ENCODE results near the gene ABCA2. TPM values are rescaled to one million over a fixed set of nuclear protein-coding genes. Genes with fewer than 3 reads are reported as not detected.
"Not testable (repeated sequence)": the region's sequence is repeated elsewhere in the genome, so short reads cannot be mapped to it uniquely, and the experiment has no call there.

The ABCA2 gene
- polyA plus RNA-seq, 4 donors, result 36.4 to 60.9 (median 55.4) TPM

GRCh38 chr9:137016436-137016835, 11.6 kb downstream of the ABCA2 start:
- DNase-seq (ENCODE audit: low read depth in 4 of 4, low spot score in 2 of 4), result no peak

DNA sequence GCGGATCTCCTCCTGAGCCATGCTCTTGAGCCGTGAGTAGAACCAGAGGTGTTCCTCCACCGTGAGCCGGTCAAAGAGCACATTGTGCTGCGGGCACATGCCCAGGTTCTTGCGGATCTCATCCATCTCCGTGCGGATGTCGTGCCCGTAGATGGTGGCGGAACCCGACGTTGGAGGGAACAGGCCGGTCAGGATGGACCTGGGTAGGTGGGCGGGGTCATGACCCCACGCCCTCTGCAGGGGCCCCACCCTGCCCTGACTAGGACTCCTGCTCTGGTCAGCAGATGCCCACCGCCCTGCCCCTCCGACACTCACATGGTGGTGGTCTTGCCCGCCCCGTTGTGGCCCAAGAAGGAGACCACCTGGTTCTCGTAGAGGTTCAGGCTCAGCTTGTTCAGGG, 12.1 kb downstream of the ABCA2 start:
- no peak for DNase-seq (ENCODE audit: low read depth in 4 of 4, low spot score in 2 of 4)

DNA sequence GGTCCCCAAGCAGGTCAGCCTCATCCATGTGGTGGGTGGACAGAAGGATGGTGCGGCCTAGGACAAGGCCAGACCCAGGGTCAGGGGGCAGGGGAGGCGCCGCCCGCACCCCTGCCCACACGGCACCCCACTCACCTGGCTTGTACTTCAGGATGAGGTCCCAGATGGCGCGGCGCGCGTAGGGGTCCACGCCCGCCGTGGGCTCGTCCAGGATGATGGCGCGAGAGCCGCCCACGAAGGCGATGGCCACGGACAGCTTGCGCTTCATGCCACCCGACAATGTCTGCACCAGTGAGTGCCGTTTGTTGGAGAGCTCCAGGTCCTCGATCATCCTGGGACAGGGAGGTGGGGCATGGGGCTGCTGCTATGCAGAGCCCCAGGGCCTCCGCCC, 12.5 kb downstream of the ABCA2 start:
- DNase-seq (ENCODE audit: low read depth in 4 of 4, low spot score in 2 of 4), result no peak

- no peak for DNase-seq (ENCODE audit: low read depth in 4 of 4, low spot score in 2 of 4)
These were observed 13.1 kb downstream of the ABCA2 start for GRCh38 chr9:137014776-137015539.

DNA sequence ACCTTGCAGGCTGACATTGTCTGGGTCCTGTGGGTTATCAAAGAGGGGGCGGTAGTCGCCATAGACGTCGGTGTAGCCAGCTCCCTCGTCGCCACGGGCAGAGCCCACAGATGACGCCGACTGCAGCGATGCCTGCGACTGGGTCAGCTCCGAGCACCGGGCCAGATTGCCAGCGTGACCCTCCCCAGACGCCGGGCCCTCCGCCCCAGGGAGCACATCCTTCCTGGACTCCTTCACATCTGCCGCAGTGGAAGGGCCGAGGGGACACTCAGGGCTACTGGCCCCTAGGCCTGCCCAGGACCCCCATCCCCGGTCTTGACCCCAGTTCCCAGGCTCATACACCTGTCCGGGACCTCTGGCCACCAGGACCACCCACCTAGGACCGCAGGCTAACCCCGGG, 13.9 kb downstream of the ABCA2 start:
- DNase-seq (ENCODE audit: low read depth in 4 of 4, low spot score in 2 of 4), result no peak

DNA sequence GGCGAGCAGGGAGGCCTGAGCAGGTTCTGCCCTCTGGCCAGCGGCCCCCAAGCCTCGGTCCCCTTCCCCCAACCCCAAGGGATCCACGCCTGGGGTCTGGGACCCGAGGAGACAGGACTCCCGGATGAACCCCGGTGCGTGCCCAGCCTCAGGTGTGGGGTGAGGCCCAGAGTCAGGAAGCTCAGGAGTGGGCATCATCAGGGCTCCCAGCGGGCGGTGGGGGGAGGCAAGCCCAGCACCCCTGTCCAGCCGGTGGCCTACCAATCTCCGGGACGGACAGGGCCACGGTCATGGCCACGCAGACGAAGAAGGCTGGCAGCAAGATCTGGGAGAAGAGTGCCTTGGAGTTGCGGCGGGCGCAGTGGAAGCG, 14.5 kb downstream of the ABCA2 start:
- no peak for DNase-seq (ENCODE audit: low read depth in 4 of 4, low spot score in 2 of 4)

GRCh38 chr9:137012694-137013570, 15.1 kb downstream of the ABCA2 start:
- DNase-seq (ENCODE audit: low read depth in 4 of 4, low spot score in 2 of 4), result no peak

DNA sequence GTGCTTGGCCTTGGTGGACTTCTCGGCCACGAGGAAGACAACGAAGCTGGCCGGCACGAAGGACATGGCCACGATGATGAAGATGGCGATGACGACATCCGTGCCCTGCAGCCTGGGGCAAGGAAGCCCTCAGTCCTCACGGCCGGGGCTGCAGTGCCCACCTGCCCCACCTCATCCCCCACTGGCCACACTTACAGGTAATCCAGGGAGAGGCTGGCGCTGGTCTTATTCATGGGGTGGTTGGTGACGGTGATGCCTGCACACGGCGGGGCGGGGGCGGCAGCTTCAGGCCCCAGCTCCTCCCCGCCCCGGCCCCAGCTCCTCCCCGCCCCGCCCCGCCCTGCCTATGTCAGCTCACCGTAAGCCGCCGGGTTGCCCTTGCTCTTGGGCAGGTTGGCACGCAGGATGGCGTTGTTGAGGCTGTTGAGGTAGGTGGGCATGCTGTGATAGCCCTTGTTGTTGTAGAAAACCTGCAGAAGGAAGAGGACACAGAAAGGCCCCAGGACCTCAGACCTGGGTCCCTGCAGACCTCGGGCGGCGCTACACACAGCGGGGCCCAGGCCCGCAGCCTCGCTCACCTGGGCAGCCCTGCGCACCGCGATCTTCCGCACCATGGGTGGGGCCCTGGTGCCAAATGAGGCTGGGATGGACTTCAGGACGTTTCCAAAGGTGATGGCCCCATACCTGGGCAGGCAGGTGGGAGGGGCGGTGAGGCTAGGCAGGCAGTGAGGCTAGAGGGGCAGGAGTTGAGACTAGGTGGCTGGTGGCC, 15.9 kb downstream of the ABCA2 start:
- DNase-seq (ENCODE audit: low read depth in 4 of 4, low spot score in 2 of 4), result no peak

DNA sequence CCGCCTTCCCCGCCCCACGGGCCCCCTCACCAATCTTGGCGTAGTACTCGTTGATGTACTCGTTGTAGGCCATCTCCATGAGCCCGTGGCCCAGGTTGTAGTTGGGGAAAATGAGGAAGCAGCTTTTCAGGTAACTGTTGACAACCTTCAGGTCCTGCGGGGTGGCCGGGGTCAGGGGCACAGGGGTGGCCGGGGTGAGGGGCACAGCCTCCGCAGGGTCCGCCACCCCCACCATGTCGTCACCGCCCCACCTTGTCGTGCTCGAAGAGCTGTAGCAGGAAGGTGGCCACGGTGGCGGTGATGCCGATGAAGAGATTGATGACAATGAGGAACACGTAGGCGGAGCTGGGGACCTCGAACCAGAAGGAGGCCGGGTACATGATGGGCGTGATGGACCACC, 16.9 kb downstream of the ABCA2 start:
- DNase-seq (ENCODE audit: low read depth in 4 of 4, low spot score in 2 of 4), result no peak

GRCh38 chr9:137009938-137010732, 17.9 kb downstream of the ABCA2 start:
- DNase-seq (ENCODE audit: low read depth in 4 of 4, low spot score in 2 of 4), result no peak

- DNase-seq (ENCODE audit: low read depth in 4 of 4, low spot score in 2 of 4), result no peak
These were observed 18.8 kb downstream of the ABCA2 start for GRCh38 chr9:137009217-137009616.

DNA sequence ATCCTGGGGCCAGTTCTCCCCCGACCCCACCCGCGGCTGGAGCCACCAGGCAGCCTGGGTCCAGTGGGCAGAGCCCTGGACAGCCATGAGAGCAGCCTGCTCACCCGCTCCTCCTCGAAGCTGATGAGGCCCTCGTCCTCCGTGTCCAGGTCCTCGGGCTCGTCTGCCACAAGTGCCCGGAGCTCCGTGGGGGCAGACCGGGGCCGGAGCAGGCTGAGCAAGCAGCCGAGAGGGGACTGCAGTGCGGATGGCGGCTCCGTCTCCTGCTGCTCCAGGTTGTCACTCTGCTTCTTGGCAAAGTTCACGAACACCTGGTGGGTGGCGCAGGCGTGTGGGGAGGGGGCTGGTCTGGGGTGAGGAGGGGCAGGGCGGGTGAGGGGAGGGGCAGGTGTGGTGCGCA, 19.7 kb downstream of the ABCA2 start:
- DNase-seq (ENCODE audit: low read depth in 4 of 4, low spot score in 2 of 4), result no peak

GRCh38 chr9:137007816-137008270, 20.2 kb downstream of the ABCA2 start:
- DNase-seq (ENCODE audit: low read depth in 4 of 4, low spot score in 2 of 4), result no peak

DNA sequence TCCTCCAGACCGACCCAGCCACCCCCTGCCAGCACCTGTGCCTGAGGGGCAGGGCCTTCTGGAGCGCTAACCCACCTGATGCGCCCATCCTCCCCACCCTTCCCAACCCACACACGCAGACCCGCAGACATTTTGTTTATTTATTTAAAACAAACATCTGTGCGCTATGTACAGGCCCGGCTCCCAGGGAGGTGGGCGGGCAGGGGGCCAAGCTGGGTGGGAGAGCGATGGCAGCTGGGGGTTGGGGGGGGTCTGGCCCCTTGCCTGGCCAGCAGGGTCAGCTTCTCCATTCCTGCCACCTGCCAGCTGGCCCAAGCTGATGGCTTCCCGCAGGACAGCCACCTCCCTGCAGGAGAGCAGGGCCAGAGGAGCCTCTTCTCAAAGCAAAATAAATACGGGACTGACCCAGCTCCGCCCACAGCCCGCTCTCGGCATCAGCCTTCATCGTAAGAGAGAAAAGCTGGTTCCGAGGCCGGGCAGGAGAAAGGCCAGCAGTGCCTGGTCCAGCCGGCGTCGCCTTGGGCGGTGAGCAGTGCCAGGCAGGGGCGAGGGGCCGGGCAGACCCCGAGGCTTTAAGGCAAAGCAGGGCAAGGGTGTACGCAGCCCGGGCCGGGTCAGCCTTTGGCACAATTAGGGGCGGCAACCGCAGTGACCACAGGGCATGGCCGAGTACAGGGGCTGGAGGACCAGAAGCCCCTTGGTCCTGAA, 20.8 kb downstream of the ABCA2 start:
- no peak for DNase-seq (ENCODE audit: low read depth in 4 of 4, low spot score in 2 of 4)

DNA sequence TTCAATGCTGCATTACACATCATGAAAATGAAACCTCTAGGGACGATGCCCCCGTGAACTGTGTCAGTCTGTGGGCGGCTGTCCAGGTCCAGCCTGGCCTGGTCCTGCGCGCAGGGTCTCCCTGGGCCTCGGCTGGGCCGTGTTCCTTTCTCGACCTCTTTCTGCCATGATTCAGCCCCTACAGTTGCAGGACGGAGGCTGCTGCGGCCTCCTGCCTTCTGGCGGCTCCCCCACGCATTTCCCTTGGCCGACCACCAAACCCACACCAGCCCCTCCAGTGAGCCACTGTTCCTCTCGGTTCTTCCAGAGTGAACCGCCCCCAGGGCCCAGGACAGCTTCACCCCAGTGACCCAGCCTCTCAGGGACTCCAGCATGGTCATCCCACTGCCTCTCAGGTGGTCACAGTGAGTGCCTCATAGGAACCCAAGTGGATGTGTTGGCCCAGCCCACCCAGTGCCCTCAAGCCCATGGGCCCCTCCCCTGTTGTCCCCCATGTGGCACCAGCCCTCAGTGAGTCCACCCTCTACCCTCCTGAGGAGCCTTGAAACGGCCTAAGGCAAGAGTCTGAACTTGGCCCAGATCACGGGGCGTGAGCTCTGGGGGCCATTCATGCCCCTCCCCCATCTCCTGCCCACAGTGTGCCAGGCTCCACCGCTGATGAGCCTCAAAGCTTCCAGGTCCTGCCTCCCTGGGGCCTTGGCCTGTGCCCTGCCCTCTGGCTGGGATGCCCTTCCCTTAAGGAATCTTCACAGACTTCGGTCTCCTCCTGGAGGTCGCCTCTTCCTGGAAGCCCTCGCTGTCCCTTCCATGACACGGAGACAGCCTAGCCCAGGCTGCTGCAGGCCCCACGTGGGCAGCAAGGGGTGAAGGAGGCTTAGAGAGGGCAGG, 21.7 kb downstream of the ABCA2 start:
- DNase-seq (ENCODE audit: low read depth in 4 of 4, low spot score in 2 of 4), result no peak

DNA sequence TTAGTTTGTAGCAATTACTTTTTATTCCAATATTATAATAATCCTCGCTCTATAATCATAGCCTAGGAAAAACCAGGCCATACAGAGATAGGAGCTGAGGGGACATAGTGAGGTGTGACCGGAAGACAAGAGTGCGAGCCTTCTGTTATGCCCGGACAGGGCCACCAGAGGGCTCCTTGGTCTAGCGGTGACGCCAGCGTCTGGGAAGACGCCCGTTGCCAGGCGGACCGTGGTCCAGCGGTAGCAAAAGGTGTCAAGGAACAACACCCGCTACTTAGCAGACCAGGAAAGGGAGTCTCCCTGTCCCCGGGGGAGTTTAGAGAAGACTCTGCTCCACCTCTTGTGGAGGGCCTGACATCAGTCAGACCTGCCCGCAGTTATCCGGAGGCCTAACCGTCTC, 23.8 kb downstream of the ABCA2 start:
- DNase-seq (ENCODE audit: low read depth in 4 of 4, low spot score in 2 of 4), result not testable (repeated sequence)

DNA sequence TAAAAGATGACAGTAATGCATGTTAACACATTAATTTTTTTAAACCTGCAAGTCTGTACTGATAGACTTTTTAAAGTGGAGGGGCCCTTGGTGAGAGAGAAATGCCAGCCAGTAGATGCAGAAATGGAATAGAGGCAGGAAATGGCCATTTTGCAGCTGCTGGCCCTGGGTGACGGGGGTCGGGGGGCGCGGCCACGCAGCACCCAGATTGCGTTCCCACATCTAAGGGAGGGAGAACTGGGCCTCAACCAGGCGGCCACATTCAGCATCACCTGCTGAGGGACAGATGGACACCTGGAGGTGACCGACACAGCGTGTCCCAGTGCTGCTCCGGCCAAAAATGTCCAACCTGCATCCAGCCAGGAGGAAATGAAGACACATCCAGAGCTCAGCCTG, 25.4 kb downstream of the ABCA2 start:
- no peak for DNase-seq (ENCODE audit: low read depth in 4 of 4, low spot score in 2 of 4)

GRCh38 chr9:137001857-137002645, 26.0 kb downstream of the ABCA2 start:
- DNase-seq (ENCODE audit: low read depth in 4 of 4, low spot score in 2 of 4), result no peak
